NAMALWA (cell line): Measurements from ENCODE around the gene CAB39.
"Not testable (repeated sequence)": the region's sequence is repeated elsewhere in the genome, so short reads cannot be mapped to it uniquely, and the experiment has no call there.

ENCODE experiments used
- DNase-seq: peaks from one replicate; pipeline ENCODE4 v3.0.0-alpha.2; 2015; ENCODE audit warnings: low spot score

The CAB39 gene

GRCh38 chr2:230715201-230715600 is 2.6 kb downstream of the CAB39 start:
- DNase-seq, result no peak

- DNase-seq, result no peak
These were observed 3.9 kb downstream of the CAB39 start for GRCh38 chr2:230716588-230716987.

GRCh38 chr2:230717600-230717999 is 5.0 kb downstream of the CAB39 start:
- peak; percentile 68 for DNase-seq

GRCh38 chr2:230719340-230719739 is 6.7 kb downstream of the CAB39 start:
- DNase-seq, result no peak

GRCh38 chr2:230721712-230722111 is 9.1 kb downstream of the CAB39 start:
- DNase-seq, result peak; percentile 26

- DNase-seq, result no peak
These were observed 9.7 kb downstream of the CAB39 start for GRCh38 chr2:230722207-230722885.

- DNase-seq, result no peak
These were observed 10.7 kb downstream of the CAB39 start for GRCh38 chr2:230723363-230723762.

GRCh38 chr2:230724957-230725356 is 12.3 kb downstream of the CAB39 start:
- DNase-seq, result not testable (repeated sequence)

GRCh38 chr2:230731512-230731911 is 18.9 kb downstream of the CAB39 start:
- no peak for DNase-seq

- no peak for DNase-seq
These were observed 20.3 kb downstream of the CAB39 start for GRCh38 chr2:230732914-230733401.

- DNase-seq, result no peak
These were observed 21.9 kb downstream of the CAB39 start for GRCh38 chr2:230734247-230735175.

- no peak for DNase-seq
These were observed 23.2 kb downstream of the CAB39 start for GRCh38 chr2:230735884-230736283.

- no peak for DNase-seq
These were observed 24.7 kb downstream of the CAB39 start for GRCh38 chr2:230737300-230737699.

- DNase-seq, result no peak
These were observed 25.2 kb downstream of the CAB39 start for GRCh38 chr2:230737791-230738226.

GRCh38 chr2:230738391-230738811 is 25.8 kb downstream of the CAB39 start:
- no peak for DNase-seq

GRCh38 chr2:230738924-230739323 is 26.3 kb downstream of the CAB39 start:
- DNase-seq, result no peak

GRCh38 chr2:230739961-230740360 is 27.3 kb downstream of the CAB39 start:
- no peak for DNase-seq

GRCh38 chr2:230742781-230743180 is 30.1 kb downstream of the CAB39 start:
- no peak for DNase-seq

GRCh38 chr2:230746213-230746612 is 33.6 kb downstream of the CAB39 start:
- DNase-seq, result no peak

GRCh38 chr2:230748087-230748486 is 35.4 kb downstream of the CAB39 start:
- DNase-seq, result no peak

- DNase-seq, result no peak
These were observed 36.5 kb downstream of the CAB39 start for GRCh38 chr2:230749111-230749510.

- DNase-seq, result no peak
These were observed 38.4 kb downstream of the CAB39 start for GRCh38 chr2:230751062-230751461.

GRCh38 chr2:230754200-230754599 is 41.6 kb downstream of the CAB39 start:
- no peak for DNase-seq
